ENCODE data around the gene VPS11.

VPS11 gene

GRCh38 chr11:119106564-119107537 is 39.2 kb downstream of the VPS11 start, which contains the start of gene C2CD2L:
Gene C2CD2L (plus strand): TSS chr11:119107344. CDS start chr11:119107742, 398 bp downstream.
- peak; percentile 85 for DNase-seq

- no peak for DNase-seq
Observed at GRCh38 chr11:119107538-119108145, 40.0 kb downstream of the VPS11 start.

GRCh38 chr11:119108146-119108856 is 40.7 kb downstream of the VPS11 start:
- DNase-seq: no peak

- DNase-seq: no peak
Observed at GRCh38 chr11:119108857-119109221, 41.2 kb downstream of the VPS11 start.

GRCh38 chr11:119109843-119110242 is 42.2 kb downstream of the VPS11 start:
- DNase-seq: no peak

- DNase-seq: no peak
Observed at GRCh38 chr11:119110439-119110838, 42.8 kb downstream of the VPS11 start.

GRCh38 chr11:119111361-119111925 is 43.8 kb downstream of the VPS11 start:
- no peak for DNase-seq

GRCh38 chr11:119112314-119113020 is 44.8 kb downstream of the VPS11 start:
- no peak for DNase-seq

- no peak for DNase-seq
Observed at GRCh38 chr11:119113716-119114115, 46.1 kb downstream of the VPS11 start.

GRCh38 chr11:119114351-119114750 is 46.7 kb downstream of the VPS11 start:
- DNase-seq: no peak

- no peak for DNase-seq
Observed at GRCh38 chr11:119115484-119116234, 48.0 kb downstream of the VPS11 start.

GRCh38 chr11:119116235-119116594 is 48.6 kb downstream of the VPS11 start:
- DNase-seq: no peak

GRCh38 chr11:119116601-119117000 is 49.0 kb downstream of the VPS11 start:
- DNase-seq: no peak

- no peak for DNase-seq
Observed at GRCh38 chr11:119117004-119117706, 49.5 kb downstream of the VPS11 start.

- no peak for DNase-seq
Observed at GRCh38 chr11:119118227-119118626, 50.6 kb downstream of the VPS11 start.

- DNase-seq: no peak
Observed at GRCh38 chr11:119118946-119119345, 51.3 kb downstream of the VPS11 start.

- DNase-seq: no peak
Observed at GRCh38 chr11:119120639-119121007, 53.0 kb downstream of the VPS11 start.

- peak; percentile 100 for DNase-seq
Observed at GRCh38 chr11:119121008-119121810, 53.6 kb downstream of the VPS11 start, which contains the start of gene HINFP. Gene HINFP (plus strand): TSS chr11:119121580. CDS start chr11:119126945, 5,365 bp downstream.

- DNase-seq: no peak
Observed at GRCh38 chr11:119121811-119122124, 54.1 kb downstream of the VPS11 start.

- DNase-seq: no peak
Observed at GRCh38 chr11:119125821-119126220, 58.2 kb downstream of the VPS11 start.

Data from activated effector memory CD4-positive, alpha-beta T cell treated with Interleukin-2 at 50 U/mL for 16 hours (primary cell).